HG03103 (cell line): ENCODE results near the gene MYOD1.

ENCODE experiments used
- ATAC-seq: cut with Tn5 transposase; IDR thresholded peaks from one replicate; pipeline ENCODE4 v1.9.1; 2021; ENCODE audit warnings: low read depth; ENCODE audit not compliant: unreplicated experiment

Gene MYOD1

GRCh38 chr11:17748044-17748443 is 28.7 kb downstream of the MYOD1 start:
- ATAC-seq: no peak

- ATAC-seq: no peak
Measured at GRCh38 chr11:17748761-17749721, 29.7 kb downstream of the MYOD1 start.

DNA sequence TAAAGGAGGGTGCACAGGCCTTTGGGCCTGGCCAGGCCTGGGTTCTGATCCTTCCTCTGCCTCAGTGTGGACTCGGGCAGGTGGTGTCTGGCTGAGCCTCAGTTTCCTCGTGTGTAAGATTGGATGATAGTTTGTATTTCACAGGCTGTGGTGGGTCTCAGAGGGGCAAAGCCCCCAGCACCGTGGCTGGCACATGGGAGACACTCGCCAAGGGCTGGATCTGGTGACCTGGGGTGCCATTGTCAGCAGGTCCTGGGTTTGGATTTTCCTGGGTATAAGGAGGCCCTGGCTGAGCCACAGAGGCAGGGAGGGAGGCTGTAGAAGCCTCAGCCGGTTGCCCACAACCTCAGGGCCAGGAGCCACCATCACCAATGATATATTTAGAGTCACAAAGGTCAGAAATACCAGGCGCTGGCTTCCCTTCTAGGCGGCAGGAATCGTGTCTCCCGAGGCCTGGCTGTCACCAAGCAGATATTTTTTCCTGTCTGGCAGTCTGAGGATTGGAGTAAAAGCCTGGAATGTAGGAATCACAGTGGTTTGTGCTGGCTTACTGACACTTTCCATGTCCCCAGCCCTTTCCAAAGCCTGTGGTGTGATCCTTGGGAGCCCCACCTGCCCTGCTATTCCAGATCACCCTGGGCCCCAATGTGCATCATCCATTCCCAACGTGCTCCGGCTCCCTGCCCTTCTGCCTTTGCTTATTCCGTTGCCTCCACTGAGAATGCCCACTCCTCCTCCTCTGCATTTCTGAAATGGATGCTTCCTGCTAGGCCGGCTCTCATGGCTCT is 30.8 kb downstream of the MYOD1 start:
- no peak for ATAC-seq

- ATAC-seq: no peak
Measured at GRCh38 chr11:17750801-17751165, 31.4 kb downstream of the MYOD1 start.

DNA sequence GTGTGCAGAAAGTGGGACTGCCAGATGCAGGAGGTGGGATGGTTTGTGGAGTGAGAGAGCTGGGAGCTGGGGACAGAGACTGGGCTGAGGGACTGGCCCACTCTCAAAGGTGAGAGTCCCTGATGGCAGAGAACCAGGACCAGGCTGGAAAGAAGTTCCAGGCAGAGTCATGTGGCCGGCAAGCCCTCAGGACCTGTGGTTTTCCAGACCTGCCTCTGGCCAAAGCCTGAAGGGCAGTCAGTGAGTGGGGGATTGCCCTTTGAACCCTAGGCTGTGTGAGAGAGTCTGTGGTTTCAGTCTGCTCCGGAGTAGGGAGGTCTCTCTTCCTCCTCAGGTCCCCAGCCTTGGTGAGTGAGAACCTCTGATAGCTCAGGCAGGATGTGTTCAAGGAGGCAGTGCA is 32.2 kb downstream of the MYOD1 start:
- no peak for ATAC-seq

GRCh38 chr11:17752144-17752543 is 32.8 kb downstream of the MYOD1 start:
- no peak for ATAC-seq

DNA sequence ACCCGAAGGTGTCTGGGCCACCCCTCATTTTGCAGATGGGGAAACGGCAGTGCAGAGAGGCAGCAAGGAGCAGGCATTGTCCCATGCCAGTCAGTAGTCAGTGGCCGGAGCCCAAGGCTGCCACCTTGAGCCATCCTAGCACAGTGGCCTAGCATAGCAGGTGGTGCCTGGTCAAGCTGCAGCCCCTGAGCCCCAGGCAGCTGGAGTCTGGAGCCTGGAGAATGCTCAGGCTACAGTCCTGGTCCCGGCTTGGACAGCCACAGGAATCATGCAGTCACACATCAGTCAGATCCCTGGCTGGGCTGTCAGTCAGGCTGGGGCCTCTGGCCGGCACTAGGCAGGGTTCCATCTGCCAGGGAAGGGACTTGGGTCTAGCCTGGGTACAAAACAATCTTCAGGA is 33.8 kb downstream of the MYOD1 start:
- ATAC-seq: no peak

DNA sequence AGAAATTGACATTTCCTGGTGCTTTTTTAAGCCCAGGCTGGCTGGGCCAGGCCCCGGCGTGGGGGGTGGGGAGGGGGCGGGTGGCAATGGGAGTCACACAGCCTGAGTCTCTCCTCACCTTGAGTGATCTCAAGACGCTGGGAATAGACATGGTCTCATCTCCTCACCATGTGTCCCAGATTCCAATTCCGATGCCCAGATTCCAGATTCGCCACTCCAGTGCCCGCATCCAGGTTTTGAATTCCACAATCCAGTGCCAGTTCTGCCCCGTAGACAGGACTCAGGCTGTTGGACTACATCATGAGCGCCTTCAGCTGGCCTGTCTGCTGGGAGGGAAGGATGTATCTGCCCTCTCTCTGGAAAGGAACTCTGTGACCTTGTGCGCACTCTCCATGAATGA is 34.3 kb downstream of the MYOD1 start:
- no peak for ATAC-seq

DNA sequence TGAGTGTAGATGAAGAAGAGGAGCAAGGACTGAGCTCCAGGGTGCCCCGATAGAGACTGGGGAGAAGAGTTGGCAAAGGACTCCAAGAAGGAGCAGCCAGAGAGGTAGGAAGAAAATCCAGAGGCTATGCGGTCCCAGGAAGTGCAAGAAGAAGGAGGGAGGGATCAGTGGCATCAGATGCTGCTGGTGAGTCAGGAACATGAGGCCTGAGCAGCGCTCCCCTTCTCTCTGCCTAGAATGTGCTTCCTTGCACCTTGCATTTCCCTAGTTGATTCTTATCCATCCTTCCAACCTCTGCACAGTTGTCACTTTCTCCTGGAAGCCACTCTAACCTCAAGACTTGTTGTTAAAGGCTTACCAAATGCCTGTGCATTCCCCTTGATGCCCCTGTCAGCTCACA is 36.5 kb downstream of the MYOD1 start:
- ATAC-seq: no peak

- ATAC-seq: peak; percentile 68
Measured at GRCh38 chr11:17760102-17761029, 41.0 kb downstream of the MYOD1 start.

DNA sequence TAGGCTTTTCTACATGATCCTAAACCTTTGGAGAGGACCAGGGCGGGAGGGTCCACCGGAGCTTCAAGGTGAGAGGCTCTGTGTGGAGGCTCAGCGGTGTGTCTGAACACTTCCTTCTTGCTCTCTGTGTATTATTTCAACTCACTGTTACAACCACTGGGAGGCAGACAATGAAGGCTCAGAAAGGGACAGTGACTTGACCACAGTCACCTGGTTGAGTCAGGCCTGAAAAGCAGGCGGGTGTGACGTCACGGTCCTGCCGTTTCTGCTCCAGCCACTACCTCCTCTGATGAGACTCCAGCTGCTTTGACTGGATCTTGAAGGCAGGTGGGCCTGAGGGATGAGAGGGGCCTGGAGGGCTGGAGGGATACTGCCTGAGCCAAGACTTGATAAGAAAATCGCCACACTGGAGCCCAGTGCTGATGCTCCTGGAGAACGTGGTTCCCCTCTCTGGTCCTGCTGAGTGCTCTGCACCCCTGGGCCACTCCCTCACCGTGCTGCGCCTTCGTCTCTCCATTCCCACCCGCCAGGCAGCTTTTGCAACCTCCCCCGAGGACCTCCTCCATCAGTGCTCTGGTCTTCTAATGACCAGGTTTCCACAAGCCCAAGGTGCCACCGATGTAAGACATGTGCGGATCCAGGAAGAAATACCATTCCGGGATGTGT is 43.1 kb downstream of the MYOD1 start:
- ATAC-seq: no peak

GRCh38 chr11:17763244-17763643 is 43.9 kb downstream of the MYOD1 start:
- no peak for ATAC-seq

GRCh38 chr11:17763703-17764102 is 44.3 kb downstream of the MYOD1 start:
- no peak for ATAC-seq

- ATAC-seq: no peak
Measured at GRCh38 chr11:17764446-17765218, 45.3 kb downstream of the MYOD1 start.

- no peak for ATAC-seq
Measured at GRCh38 chr11:17765356-17766072, 46.1 kb downstream of the MYOD1 start.

DNA sequence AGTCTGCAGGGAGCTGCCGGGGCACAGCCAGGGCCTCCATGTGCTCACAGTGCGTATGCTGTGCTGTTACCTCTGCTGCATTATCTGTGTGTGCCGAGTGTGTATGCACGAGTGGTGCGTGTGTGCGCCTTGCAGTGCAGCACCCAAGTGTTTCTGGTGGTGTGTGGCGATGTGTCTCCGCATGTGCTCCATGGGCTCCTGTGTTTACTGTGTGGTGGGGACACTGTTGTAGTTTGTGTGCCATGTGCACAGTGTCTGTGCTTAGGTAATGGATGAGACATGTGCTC is 46.6 kb downstream of the MYOD1 start:
- ATAC-seq: no peak

GRCh38 chr11:17766590-17766989 is 47.2 kb downstream of the MYOD1 start:
- no peak for ATAC-seq

GRCh38 chr11:17767301-17767885 is 48.0 kb downstream of the MYOD1 start:
- no peak for ATAC-seq

DNA sequence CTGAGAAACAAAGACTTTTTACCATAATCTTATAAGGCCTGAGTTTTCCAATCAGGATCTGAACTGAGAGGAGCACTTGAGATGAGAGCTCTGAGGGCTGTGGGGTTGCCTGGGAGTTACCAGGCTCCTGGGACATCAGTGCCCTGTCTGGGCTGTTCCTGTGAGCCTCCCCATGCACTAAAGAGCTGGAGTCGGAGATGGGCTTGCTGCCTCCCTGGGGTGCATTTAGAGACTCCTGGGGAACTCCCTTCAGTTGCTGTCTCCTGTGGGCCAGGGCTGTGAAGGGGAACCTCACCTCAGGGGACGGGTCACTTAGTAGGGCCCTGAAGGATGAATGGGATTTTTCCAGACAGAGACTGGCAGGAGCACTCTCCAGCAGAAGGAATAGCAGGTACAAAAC is 48.5 kb downstream of the MYOD1 start:
- ATAC-seq: no peak
